HEK293 (cell line): Measurements from ENCODE around the gene SPECC1L.

ENCODE experiments used
- AEBP2 ChIP-seq: fragments of 450-650 bp; formaldehyde crosslinking; IDR thresholded peaks from 2 replicates; pipeline ENCODE4 v1.5.1; 2016; ENCODE audit warnings: missing biosample characterization, missing genetic modification characterization, borderline replicate concordance
- EGR2 ChIP-seq: fragments of 450-650 bp; formaldehyde crosslinking; IDR thresholded peaks from 2 replicates; pipeline ENCODE4 v1.5.1; 2016; ENCODE audit warnings: low read depth, missing biosample characterization, missing genetic modification characterization
- FEZF1 ChIP-seq: fragments of 450-650 bp; formaldehyde crosslinking; IDR thresholded peaks from 2 replicates; pipeline ENCODE4 v1.5.1; 2016; ENCODE audit warnings: missing biosample characterization, missing genetic modification characterization
- GFI1B ChIP-seq: fragments of 450-650 bp; formaldehyde crosslinking; IDR thresholded peaks from 2 replicates; pipeline ENCODE4 v1.5.1; 2016; ENCODE audit warnings: missing biosample characterization, missing genetic modification characterization
- GLI2 ChIP-seq: fragments of 450-650 bp; formaldehyde crosslinking; IDR thresholded peaks from 2 replicates; pipeline ENCODE4; 2017; ENCODE audit warnings: missing biosample characterization, missing genetic modification characterization, low read depth, borderline replicate concordance
- GLI4 ChIP-seq: fragments of 450-650 bp; formaldehyde crosslinking; IDR thresholded peaks from 2 replicates; pipeline ENCODE4 v1.5.1; 2016; ENCODE audit warnings: missing biosample characterization, missing genetic modification characterization
- KLF1 ChIP-seq: fragments of 450-650 bp; formaldehyde crosslinking; IDR thresholded peaks from 2 replicates; pipeline ENCODE4 v1.5.1; 2016; ENCODE audit warnings: missing biosample characterization, missing genetic modification characterization
- KLF9 ChIP-seq: fragments of 450-650 bp; formaldehyde crosslinking; IDR thresholded peaks from 2 replicates; pipeline ENCODE4 v1.5.1; 2016; ENCODE audit warnings: missing biosample characterization, missing genetic modification characterization, low read depth
- OVOL3 ChIP-seq: fragments of 450-650 bp; formaldehyde crosslinking; IDR thresholded peaks from 2 replicates; pipeline ENCODE4 v1.5.1; 2016; ENCODE audit warnings: missing biosample characterization, missing genetic modification characterization
- SETDB1 ChIP-seq: IDR thresholded peaks from one replicate; pipeline ENCODE4 v1.6.1; 2017; ENCODE audit warnings: mild to moderate bottlenecking, low read length, moderate library complexity, mixed read lengths; ENCODE audit not compliant: insufficient read length
- SP2 ChIP-seq: fragments of 450-650 bp; formaldehyde crosslinking; IDR thresholded peaks from 2 replicates; pipeline ENCODE4 v1.5.1; 2016; ENCODE audit warnings: missing biosample characterization, missing genetic modification characterization
- ZBTB48 ChIP-seq: fragments of 450-650 bp; formaldehyde crosslinking; IDR thresholded peaks from 2 replicates; pipeline ENCODE4 v1.5.1; 2016; ENCODE audit warnings: missing biosample characterization, missing genetic modification characterization
- ZFP3 ChIP-seq: fragments of 450-650 bp; formaldehyde crosslinking; IDR thresholded peaks from 2 replicates; pipeline ENCODE4 v1.5.1; 2016; ENCODE audit warnings: low read depth, missing biosample characterization, missing genetic modification characterization
- ZIC2 ChIP-seq: fragments of 450-650 bp; formaldehyde crosslinking; IDR thresholded peaks from 2 replicates; pipeline ENCODE4 v1.5.1; 2016; ENCODE audit warnings: missing biosample characterization, missing genetic modification characterization
- ZNF112 ChIP-seq: fragments of 450-650 bp; formaldehyde crosslinking; IDR thresholded peaks from 2 replicates; pipeline ENCODE4 v1.5.0; 2017; ENCODE audit warnings: missing biosample characterization, missing genetic modification characterization
- ZNF133 ChIP-seq: fragments of 450-650 bp; formaldehyde crosslinking; IDR thresholded peaks from 2 replicates; pipeline ENCODE4 v1.5.1; 2016; ENCODE audit warnings: missing biosample characterization, missing genetic modification characterization
- ZNF362 ChIP-seq: fragments of 450-650 bp; formaldehyde crosslinking; IDR thresholded peaks from 2 replicates; pipeline ENCODE4 v1.5.1; 2016; ENCODE audit warnings: missing biosample characterization, missing genetic modification characterization
- ZNF398 ChIP-seq: fragments of 450-650 bp; formaldehyde crosslinking; IDR thresholded peaks from 2 replicates; pipeline ENCODE4 v1.5.1; 2017; ENCODE audit warnings: missing biosample characterization, missing genetic modification characterization
- ZNF416 ChIP-seq: fragments of 450-650 bp; formaldehyde crosslinking; IDR thresholded peaks from 2 replicates; pipeline ENCODE4 v1.5.1; 2016; ENCODE audit warnings: missing biosample characterization, missing genetic modification characterization
- ZNF530 ChIP-seq: fragments of 450-650 bp; formaldehyde crosslinking; IDR thresholded peaks from 2 replicates; pipeline ENCODE4 v1.5.1; 2016; ENCODE audit warnings: low read depth, missing biosample characterization, missing genetic modification characterization
- ZNF585B ChIP-seq: fragments of 450-650 bp; formaldehyde crosslinking; IDR thresholded peaks from 2 replicates; pipeline ENCODE4 v1.5.1; 2016; ENCODE audit warnings: missing biosample characterization, missing genetic modification characterization
- ZNF610 ChIP-seq: fragments of 450-650 bp; formaldehyde crosslinking; IDR thresholded peaks from 2 replicates; pipeline ENCODE4 v1.5.1; 2016; ENCODE audit warnings: missing biosample characterization, missing genetic modification characterization, borderline replicate concordance
- ZNF621 ChIP-seq: fragments of 450-650 bp; formaldehyde crosslinking; IDR thresholded peaks from 2 replicates; pipeline ENCODE4 v1.5.1; 2017; ENCODE audit warnings: missing biosample characterization, missing genetic modification characterization
- ZNF629 ChIP-seq: fragments of 450-650 bp; formaldehyde crosslinking; IDR thresholded peaks from 2 replicates; pipeline ENCODE4 v1.5.1; 2017; ENCODE audit warnings: missing biosample characterization, missing genetic modification characterization
- ZNF660 ChIP-seq: fragments of 450-650 bp; IDR thresholded peaks from 2 replicates; pipeline ENCODE4 v1.5.1; 2018; ENCODE audit warnings: missing biosample characterization, mild to moderate bottlenecking, missing genetic modification characterization
- ZNF692 ChIP-seq: fragments of 450-650 bp; formaldehyde crosslinking; IDR thresholded peaks from 2 replicates; pipeline ENCODE4 v1.5.1; 2016; ENCODE audit warnings: missing biosample characterization, missing genetic modification characterization
- ZXDB ChIP-seq: fragments of 450-650 bp; formaldehyde crosslinking; IDR thresholded peaks from 2 replicates; pipeline ENCODE4 v1.5.1; 2016; ENCODE audit warnings: missing biosample characterization, missing genetic modification characterization
- TF ChIP-seq, protein P1 (sequence below): fragments of 450-650 bp; formaldehyde crosslinking; IDR thresholded peaks from 2 replicates; pipeline ENCODE4 v1.5.1; 2016; ENCODE audit warnings: missing biosample characterization, missing genetic modification characterization
- TF ChIP-seq, protein P2 (sequence below): fragments of 450-650 bp; formaldehyde crosslinking; IDR thresholded peaks from 2 replicates; pipeline ENCODE4 v1.5.1; 2016; ENCODE audit warnings: missing biosample characterization, missing genetic modification characterization
- TF ChIP-seq, protein P3 (sequence below): fragments of 450-650 bp; formaldehyde crosslinking; IDR thresholded peaks from 2 replicates; pipeline ENCODE4 v1.5.1; 2016; ENCODE audit warnings: missing biosample characterization, missing genetic modification characterization

SPECC1L gene

DNA sequence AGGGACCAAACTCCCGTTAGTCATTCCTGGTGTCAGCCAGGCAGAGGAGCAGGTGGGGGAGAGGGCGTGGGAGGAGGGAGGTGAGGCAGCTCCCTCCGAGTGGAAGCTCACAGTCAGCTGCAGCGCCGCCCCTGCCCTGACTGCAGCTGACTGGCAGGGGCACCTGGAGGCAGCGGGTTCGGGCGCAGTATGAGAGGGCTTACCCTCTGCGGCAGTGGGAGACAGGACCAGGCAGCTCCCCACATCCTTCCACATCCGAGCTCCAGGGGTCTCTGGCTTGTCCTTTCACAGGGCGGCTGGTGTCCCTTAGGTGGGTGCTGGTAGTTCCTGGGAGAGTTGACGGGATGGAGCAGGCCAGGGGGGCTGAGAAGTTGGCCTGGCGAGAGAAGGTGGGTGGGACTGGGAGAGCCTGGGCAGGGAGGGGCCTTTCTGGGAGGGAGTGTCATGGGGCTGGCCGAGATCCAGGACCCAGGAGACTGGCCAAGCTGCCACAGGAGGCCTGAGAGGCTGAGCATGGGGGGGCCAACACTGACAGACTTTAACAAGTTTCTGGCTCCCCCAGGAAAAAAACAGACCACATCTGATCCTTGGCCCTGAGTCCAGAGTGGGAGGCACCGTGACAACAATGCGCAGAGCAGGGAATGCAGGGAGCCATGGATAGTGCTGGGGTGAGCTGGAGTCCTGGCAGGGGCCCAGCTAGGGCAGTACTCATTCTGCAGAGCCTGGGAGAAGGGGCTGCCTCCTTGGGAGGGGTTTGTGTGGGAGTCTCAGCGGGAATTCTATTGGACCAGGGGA lies 161.6 kb downstream of the SPECC1L start (continued):
- TF ChIP-seq EGR2 (tag by site-specific recombination): peak; percentile 81
- TF ChIP-seq, protein P1, sequence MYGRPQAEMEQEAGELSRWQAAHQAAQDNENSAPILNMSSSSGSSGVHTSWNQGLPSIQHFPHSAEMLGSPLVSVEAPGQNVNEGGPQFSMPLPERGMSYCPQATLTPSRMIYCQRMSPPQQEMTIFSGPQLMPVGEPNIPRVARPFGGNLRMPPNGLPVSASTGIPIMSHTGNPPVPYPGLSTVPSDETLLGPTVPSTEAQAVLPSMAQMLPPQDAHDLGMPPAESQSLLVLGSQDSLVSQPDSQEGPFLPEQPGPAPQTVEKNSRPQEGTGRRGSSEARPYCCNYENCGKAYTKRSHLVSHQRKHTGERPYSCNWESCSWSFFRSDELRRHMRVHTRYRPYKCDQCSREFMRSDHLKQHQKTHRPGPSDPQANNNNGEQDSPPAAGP (tag by site-specific recombination): peak; percentile 81
- TF ChIP-seq ZNF362 (tag by site-specific recombination): no peak
- no peak for TF ChIP-seq ZNF112
- TF ChIP-seq ZNF585B (tag by site-specific recombination): no peak
- no peak for TF ChIP-seq ZFP3 (tag by site-specific recombination)
- TF ChIP-seq SETDB1: no peak
- no peak for TF ChIP-seq GLI4 (tag by site-specific recombination)
- TF ChIP-seq ZNF629 (tag by site-specific recombination): no peak
- TF ChIP-seq OVOL3 (tag by site-specific recombination): no peak
- TF ChIP-seq, protein P2, sequence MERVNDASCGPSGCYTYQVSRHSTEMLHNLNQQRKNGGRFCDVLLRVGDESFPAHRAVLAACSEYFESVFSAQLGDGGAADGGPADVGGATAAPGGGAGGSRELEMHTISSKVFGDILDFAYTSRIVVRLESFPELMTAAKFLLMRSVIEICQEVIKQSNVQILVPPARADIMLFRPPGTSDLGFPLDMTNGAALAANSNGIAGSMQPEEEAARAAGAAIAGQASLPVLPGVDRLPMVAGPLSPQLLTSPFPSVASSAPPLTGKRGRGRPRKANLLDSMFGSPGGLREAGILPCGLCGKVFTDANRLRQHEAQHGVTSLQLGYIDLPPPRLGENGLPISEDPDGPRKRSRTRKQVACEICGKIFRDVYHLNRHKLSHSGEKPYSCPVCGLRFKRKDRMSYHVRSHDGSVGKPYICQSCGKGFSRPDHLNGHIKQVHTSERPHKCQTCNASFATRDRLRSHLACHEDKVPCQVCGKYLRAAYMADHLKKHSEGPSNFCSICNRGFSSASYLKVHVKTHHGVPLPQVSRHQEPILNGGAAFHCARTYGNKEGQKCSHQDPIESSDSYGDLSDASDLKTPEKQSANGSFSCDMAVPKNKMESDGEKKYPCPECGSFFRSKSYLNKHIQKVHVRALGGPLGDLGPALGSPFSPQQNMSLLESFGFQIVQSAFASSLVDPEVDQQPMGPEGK: 0 out of 2 replicates have a peak, but pooled peaks have one; percentile 24
- TF ChIP-seq ZNF660: no peak
- TF ChIP-seq ZNF398 (tag by site-specific recombination): no peak
- no peak for TF ChIP-seq ZNF621 (tag by site-specific recombination)
- peak; percentile 36; the same call in 1 of the 2 replicates for TF ChIP-seq ZIC2 (tag by site-specific recombination)
- no peak for TF ChIP-seq ZNF530 (tag by site-specific recombination)
- TF ChIP-seq FEZF1 (tag by site-specific recombination): no peak
- no peak for TF ChIP-seq GLI2 (tag by site-specific recombination)
- no peak for TF ChIP-seq ZXDB (tag by site-specific recombination)
- TF ChIP-seq, protein P3, sequence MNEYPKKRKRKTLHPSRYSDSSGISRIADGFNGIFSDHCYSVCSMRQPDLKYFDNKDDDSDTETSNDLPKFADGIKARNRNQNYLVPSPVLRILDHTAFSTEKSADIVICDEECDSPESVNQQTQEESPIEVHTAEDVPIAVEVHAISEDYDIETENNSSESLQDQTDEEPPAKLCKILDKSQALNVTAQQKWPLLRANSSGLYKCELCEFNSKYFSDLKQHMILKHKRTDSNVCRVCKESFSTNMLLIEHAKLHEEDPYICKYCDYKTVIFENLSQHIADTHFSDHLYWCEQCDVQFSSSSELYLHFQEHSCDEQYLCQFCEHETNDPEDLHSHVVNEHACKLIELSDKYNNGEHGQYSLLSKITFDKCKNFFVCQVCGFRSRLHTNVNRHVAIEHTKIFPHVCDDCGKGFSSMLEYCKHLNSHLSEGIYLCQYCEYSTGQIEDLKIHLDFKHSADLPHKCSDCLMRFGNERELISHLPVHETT (tag by site-specific recombination): no peak
- TF ChIP-seq ZNF133 (tag by site-specific recombination): no peak
- no peak for TF ChIP-seq ZNF416 (tag by site-specific recombination)
- TF ChIP-seq ZNF692 (tag by site-specific recombination): peak; percentile 39; the same call in 1 of the 2 replicates
- TF ChIP-seq KLF9 (tag by site-specific recombination): peak; percentile 33; the same call in 1 of the 2 replicates
- TF ChIP-seq KLF1 (tag by site-specific recombination): peak; percentile 82
- TF ChIP-seq ZBTB48 (tag by site-specific recombination): no peak
- TF ChIP-seq AEBP2 (tag by site-specific recombination): no peak
- TF ChIP-seq GFI1B (tag by site-specific recombination): no peak
- no peak for TF ChIP-seq ZNF610 (tag by site-specific recombination)
- TF ChIP-seq SP2 (tag by site-specific recombination): no peak
